ENCODE data around the gene RSPH6A.

RSPH6A gene

DNA sequence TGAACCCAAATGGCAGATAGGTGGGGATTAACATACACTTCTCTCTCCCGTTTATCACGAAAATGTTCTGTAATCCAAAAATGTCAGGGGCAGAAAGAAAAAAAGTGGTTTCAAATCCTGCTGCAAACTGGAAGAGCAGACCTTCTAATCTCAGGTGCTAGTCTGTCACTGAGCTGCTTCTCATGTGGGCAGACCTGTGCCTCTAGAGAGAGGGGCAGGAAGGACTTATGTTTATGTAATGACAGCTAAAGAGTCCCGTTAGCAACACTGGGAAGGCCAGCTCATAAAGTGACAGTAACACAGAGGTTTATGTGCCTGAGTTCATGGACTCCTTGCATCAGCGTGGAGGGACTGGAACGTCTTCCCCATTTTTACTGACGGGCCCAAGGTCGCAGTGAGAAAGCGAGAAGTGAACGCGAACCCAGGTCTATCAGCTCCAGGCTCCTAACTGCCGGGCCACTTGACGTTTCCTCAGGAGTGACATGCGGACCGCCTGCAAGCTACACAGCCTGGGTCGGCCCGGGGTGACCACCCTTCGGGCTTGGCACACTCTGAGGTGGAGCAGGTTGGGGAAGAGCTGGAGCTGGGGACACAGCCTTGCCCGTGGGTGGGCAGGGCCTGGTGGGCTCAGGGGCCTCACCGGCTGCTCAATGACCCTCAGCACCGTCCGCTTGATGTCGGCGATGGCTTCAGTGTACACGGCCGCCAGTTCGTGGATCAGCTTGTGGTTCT lies 9.6 kb upstream of the RSPH6A start:
- peak; percentile 13 for DNase-seq

DNA sequence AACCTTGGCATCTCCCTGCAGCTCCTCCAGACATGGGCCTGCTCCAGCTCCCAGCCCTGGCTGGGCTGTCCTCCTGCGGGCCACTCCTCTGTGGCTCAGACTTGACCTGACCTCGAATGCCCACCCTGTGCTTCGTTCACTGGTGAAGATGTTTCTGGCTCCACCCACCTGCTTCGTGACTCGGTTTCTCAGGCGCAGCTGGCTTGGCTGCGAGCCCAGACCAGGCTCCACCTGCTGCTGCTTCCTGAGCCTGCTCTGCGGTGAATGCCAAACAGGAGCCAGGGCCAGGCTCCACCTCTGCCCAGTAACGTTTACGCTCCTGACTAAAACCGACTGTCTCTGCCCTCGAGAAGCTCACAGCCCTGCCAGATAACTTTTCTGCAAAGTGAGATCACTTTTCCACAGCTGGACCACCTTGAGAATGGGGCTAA lies 8.9 kb upstream of the RSPH6A start:
- DNase-seq: peak; percentile 49

DNA sequence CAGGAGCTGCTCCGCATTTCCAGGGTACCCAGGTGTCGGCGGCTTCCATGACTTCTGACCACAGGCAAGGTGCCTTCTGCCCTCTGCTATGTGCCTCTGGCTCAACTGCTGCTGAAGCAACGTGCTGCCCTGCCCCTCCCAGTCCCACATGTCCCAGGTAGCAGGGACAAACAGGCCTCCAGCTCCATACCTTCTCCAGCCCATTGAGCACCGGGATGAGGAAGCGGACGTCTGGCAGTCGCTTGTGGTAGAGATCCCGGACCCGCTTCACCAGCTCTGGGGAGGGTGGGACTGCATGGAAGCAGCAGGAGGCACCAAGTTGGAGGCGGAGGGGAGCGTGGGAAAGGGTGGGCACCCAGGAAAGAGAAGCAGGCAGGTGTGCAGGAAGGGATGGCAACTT lies 8.1 kb upstream of the RSPH6A start:
- DNase-seq: no peak

DNA sequence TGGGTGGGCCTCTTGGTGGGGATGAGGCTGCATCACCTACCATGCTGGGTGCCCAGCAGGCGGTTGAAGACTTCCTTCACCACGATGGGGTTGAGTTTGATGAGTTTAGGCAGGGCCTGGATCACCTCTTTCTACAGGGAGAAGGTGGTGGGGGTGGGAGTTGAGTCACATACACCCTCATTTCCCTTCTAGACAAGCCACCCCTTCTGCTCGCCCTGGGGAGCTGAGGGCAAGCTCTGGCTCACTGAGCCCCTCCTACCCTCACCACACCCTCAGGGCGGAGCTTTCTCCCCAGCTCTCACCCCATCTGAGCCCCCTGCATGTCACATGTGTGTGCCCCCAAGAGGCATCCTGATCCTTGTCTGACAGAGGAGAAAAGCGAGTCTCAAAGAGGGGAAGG lies 7.6 kb upstream of the RSPH6A start:
- DNase-seq: no peak

DNA sequence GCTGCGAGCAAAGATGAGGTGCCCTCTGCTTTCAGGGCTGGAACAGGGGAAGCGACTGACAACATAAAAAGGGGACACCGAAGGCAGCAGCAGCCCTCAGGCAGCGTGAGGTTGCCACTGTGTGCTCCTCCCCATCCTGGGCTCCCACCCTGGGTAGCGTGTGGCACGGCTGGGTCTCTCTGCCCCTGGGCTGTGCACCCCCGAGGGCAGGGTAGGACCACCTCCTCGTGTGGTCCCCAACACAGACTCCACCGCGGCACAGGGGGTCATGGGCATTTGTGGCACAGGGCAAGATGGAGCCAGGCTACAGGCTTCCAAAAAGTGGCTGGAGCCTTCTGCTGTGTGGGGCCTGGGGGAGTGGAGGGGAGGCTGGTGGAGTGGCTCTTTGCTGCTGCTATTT lies 6.5 kb upstream of the RSPH6A start:
- DNase-seq: no peak

DNA sequence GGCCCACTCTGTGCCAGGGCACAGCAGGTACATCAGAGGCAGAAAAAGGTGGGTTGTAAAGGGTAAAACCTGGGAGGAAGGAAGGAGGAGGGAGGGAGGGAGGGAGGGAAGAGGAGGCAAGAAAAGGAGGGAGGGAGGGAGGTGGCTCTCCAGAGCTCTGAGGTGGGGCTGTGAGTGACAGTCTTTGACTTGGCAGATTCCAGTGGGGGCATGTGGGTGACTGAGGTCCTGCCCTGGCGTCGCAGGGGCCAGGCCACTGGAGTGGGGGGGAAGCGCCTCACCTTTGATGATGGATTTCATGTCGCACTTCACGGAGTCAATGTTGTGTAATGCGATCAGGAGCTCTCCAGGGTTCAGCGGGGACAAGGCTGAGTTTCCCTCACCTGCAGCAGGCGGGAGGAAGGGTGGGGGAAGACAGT lies 6.0 kb upstream of the RSPH6A start:
- no peak for DNase-seq

DNA sequence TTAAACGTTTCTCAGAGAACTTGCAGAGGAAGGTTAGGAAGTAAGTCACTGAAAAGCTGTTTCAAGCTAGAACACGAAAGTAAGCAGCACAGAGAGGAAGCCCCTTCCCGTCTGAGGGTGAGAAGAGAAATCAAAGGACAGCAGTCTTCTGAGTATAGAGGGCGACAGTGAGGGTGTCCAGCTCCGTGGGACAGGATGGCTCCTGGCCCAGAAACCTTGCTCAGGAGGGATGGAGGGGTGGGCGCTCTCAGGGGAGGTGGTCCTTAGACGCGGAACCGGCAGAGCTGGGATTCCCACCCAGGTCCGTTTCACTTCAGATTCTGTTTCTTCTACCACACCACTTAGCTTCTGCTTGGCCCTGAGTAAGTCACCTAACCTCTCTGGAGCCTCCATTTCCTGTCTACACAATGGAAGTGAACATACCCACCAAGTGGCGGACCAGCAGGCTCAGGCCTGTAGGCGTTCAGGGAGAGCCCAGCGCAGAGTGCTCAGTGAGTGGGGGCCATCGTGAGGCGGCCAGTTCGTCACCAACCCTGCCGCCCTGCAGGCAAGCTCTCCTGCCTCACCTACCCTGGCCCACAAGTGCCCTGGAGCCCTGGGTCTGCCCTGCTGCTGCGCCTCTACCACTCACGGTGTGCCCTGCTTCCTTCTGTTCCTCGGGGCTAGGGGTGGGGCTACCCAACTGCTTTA lies 5.5 kb upstream of the RSPH6A start:
- no peak for DNase-seq

DNA sequence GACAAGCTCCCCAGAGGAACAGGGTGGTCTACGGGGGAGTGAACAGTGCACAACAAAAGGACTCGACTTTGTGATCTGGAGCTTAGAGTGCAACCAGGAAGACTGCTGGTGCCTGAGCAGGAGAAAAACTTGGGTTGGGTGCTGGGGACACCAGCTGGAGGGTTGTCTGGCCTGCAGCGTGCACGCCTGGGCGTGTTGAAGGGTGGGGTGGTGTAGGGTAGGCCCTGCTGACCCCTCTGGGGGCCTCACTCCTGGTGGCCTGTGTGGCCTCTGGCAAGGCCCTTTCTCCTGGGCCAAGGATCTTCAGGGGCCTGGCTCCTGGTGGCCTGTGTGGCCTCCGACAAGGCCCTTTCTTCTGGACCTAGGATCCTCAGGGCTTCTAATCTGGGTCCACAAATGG lies 4.7 kb upstream of the RSPH6A start:
- DNase-seq: no peak

DNA sequence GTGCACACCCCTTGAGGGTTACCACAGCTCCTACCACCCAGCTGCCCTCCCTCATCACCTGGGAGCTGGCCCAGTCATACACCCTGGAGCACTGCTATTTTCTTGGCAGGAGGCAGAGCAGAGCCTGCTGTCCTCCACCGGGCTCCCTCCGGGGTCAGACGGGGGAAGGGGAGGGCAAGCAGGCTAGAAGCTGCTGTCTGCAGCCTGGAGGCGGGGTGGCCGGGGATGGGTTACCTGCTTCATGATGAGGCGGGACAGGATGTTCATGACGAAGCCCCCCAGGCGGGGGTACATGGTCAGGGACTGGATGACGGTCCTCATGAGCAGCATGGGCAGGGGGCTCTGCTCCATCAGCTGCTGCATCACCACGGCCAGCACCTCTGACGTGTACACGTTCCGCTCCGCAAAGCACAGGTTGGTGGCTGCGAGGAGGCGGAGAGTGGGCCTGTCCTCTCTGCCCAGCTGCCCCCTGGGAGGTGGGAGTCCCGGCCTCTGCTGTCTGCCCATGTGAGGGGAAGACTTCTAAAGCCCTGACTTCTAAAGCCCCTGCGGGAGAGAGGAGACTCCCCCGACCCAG lies 2.7 kb upstream of the RSPH6A start:
- DNase-seq: no peak

DNA sequence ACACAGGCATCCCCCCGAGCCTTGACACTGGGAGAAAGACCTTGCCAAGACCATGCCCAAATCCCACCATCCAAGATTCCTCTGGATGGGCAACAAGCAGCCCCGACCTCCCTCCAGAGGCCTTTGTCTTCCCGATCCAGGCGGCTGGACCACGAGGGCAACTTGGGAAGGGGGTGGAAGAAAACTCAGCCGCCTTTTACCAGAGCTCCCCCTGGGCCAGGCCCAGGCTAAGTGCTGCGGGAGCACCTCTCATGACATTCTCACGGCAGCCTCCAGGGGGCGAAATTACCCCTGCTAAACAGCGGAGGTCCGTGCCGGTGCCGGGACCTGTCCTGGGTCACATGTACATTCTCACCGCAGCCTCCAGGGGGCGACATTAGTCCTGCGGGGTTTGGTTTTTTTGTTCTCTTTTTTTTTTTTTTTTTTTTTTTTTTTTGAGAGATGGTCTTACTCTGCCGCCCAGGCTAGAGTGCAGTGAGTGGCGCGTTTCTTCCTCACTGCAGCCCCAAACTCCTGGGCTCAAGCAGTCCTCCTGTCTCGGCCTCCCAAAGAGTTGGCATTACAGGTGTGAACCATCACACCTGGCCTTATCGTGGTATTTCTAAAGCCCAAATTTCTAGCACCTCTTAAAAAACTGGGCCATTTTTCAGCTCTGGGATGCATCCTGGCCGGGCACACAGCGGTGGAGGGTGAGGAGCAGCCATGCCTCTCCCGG lies 2.1 kb upstream of the RSPH6A start:
- peak; percentile 81 for DNase-seq

DNA sequence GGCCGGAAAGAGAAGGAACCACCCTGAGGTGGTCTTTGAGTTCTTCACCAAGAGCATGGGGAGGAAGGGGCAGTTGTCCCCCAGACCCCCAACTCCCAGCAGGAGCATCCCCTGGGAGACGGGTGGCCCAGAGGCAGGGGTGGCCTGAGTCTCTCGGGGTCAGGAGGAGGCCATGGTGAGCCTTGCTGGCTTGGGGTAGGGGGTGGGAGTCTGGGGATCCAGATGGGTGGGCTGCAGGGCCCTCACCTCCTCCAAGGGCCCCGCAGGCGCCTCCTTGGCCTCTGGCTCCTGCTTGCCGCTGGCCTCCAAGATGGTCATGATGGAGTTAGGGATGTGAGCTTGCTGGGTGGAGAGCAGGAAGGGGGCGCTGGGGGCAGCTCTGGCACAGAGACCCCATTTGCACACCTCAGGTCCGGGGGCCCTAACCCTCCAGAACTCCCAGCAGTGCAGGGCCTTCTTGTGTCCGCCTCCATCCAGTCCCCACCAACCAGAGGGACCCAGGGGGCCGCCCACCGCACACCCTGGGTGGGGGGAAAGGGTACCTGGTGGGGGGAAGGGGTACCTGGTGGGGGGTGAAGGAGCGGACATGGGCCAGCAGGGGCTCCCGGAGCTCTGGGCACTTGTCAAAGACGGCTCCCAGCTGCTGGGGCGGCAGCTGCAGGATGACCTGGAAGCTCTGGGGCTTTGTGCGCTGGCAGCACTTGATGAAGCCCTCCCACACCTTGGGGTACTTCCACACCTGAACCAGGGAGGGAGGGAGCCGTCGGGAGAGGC lies 1.3 kb upstream of the RSPH6A start:
- DNase-seq: no peak

DNA sequence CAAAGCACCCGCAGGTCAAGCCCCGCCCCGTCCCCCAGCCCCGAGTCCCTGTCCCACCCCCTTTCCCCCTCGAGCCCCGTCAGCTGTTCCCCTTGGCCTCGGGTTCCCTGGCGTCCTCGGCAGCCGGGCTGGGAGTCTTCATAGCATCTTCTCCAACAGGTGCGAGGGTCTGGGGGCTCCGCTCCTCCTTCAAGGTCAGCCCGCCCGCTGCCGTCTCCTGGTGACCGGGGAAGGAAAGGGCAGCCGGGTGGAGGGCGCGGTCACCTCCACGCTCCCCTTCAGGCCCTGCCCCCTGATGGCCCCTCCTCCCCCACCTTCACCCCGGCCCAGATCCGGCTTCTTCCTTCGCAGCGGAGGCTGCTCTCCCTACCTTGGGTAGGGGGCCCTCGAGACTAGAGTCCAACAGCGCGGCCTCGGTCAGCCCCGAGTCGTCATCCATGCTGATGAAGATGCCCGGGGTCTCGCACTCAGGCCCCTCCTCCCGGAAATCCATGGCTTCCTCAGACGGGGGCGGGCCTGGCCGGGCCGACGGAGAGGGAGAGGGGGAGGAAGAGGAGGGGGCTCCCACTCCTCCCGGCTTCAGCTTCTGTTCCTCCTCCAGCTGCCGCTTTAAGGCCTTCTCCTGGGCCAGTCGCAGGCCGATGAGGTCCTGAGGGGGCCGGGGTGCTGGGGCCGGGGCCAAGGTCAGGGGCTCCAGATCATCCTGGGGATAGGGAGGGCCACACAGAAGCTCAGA lies 541 bp upstream of the RSPH6A start:
- no peak for DNase-seq

DNA sequence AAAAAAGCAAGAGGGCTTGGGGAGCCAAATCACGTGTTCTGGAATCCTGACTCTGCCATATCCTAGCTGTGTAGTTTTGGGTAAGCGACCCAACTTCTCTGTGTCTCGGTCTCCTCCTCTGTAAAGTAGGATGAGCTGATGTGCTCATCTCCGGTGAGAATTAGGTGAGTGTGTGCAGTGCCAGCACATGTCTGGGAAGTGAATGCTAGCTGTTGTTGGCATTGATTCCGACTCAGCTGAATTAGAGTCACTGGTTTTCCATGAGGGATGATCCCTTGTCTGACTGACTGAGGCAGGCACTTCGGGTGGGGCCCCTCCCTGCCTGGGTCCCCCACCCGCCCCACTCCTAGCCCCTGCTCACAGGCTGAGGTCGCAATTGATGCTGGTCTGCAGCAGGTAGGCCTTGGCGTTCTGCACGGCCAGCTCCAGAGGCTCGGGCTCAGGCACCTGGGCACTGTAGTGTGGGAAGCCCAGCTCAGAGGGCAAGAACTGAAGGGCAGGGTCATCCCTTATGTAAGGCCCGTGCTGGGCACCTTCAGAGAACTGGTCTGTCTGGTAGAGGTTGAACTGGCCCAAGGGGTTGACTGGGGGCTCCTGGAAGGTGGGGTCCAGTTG lies 835 bp downstream of the RSPH6A start:
- DNase-seq: no peak

DNA sequence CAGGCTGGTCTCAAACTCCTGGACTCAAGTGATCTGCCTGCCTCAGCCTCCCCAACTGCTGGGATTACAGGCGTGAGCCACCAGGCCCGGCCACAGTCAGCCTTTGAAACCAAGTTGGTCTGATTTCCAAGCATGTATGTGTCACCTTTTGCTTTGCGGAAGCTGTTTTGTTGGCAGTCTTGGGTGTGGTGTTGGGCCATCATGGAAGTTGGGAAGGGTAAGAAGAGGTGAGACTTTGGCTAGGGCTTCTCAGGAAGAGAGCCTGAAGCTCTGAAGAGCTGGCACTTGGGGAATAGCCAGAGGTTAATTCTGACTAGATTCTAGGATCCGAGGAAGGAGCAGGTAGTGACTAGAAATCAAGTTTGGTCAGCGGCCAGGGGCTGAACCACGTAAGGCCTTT lies 2.8 kb downstream of the RSPH6A start:
- no peak for DNase-seq

DNA sequence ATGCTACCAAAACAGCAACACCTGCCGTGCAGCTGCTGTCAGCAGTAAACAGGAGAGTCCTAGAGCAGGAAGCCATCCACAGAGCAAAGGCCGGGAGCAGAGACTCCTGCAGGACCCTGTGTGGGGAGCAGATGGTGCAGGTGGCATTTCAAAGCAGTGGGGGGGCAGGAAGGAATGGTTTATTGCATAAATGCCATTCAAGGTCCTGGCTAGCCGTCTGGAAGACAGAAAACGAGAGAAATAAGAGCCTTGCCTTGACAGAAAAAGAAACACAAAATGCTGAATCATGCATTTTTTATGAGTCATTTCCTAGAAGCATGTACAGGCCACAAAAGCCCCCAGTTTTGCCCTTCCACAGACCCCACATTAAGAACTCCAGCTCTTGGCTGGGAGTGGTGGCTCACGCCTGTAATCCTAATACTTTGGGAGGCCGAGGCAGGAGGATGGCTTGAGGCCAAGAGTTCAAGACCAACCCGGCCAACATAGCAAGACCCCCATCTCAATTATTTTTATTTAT lies 5.4 kb downstream of the RSPH6A start:
- DNase-seq: no peak

DNA sequence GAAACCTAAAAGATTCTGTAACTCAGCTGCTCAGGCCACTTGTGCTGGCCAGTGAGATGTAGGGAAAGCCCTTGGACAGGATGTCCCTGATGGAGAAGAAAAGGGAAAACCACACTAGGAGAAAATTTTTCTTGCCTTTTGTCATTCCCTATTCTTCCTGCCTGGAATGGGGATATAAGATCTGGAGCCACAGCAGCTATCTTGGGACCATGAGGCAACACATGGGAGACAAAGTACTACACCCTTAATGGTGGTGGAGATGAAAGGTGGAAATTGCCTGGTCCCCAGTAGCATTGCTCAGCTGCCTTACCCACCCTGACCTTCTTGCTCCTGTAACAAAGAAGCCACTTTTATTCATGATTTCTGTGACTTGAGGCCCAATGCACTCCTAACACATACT lies 9.4 kb downstream of the RSPH6A start:
- no peak for DNase-seq

DNA sequence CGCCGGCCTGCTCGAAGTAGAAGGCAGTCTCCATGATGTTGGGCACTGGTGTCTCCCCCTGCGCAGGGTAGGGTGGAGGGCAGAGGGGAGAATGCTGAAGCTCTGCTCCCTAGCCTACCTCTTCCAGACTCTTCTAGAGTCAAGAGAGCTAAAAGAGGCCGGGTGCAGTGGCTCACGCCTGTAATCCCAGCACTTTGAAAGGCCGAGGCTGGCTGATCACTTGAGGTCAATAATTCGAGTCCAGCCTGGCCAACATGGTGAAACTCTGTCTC lies 10.2 kb downstream of the RSPH6A start:
- no peak for DNase-seq

DNA sequence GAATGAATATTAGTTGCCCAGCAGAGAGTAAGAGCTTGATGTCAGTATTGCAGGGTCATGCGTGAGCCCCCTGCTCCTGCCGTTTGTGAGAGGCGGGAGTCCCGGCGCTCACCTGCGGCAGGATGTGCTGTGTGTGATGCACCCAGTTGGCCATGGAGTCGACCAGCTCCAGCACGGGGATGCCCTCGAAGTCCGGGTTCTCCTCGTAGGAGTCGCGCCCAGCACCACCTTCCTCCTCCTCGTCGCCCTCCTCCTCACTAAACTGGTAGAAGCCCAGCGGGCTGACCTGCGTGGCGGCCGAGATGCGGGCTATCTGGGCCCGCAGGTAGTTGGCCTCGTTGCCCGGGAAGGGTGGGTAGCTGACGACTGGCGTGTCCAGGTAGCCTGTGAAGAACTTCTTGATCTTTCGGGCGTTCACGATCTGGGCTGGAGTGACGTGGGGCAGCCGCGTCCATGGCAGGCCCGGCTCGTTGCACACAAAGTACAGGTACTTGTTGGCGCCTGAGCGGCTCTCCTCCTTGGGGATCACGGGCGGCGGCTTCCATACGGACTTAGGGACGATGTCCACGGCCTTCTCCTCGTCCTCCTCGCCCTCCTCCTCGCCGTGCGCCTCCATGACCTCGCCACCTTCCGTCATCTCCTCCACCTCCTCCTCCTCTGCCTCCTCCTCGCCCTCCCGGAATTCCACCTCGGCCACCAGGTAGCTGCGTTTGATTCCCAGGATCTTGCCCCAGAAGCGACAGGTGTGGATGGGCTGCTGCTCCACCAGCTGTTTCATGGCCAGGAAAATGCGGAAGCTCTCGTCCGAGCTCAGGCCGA lies 10.8 kb downstream of the RSPH6A start:
- no peak for DNase-seq

DNA sequence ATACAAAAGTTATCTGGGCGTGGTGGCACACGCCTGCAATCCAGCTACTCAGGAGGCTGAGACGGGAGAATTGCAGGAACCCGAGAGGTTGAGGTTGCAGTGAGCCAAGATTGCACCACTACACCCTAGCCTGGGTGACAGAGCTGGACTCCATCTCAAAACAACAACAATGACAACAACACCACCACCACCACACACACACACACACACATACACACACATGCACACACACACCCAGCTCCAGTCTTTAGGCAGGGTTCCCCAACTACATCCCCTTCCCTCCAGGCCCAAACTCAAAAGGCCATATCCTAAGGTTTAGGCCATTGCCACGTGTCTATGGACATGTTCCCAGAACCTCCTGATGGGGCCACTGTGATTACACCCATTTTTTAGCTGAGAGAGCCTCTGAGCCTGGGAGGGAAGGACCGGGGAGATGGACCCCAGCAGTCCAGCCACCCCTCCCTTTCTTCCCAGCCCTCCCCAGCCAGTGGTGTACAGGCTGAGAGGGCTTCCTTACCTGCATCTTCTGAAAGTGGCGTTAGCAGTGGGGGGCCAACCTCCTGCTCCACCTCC lies 13.4 kb downstream of the RSPH6A start:
- no peak for DNase-seq

DNA sequence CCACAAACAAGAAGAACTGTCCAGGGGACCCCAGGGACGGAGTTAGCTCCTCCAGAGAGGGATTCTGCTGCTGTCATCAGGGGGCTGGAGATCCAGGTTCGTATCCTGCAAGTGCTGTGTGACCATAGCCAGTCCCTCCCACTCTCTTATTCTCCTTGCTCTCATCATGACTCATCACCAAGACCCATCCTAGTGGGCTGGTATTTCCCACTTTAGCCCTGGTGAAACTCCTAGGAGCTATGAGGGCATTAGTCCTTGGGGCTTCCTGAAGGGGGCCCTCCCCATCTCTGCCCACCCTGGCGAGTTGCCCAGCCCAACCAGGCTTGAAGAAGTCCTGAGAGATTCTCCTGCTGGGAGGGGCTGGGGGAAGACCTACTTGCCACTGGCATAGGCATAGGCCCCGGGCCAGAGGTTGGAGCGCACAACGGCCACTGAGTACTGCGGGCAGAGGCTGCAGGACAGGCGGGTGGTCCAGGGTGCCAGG lies 15.0 kb downstream of the RSPH6A start:
- no peak for DNase-seq
